NB4 (cell line): ENCODE measurements around the gene RHBDD1.

Source experiments
- DNase-seq: peaks from one replicate; pipeline ENCODE4 v3.0.0; 2010; ENCODE audit warnings: low read depth
- H3K4me3 ChIP-seq: one replicate; pipeline ENCODE4 v1.5.1; 2011; ENCODE audit warnings: mild to moderate bottlenecking, low read depth, low read length, moderate library complexity
- CTCF ChIP-seq: IDR thresholded peaks from one replicate; pipeline ENCODE4 v1.5.1; 2012; ENCODE audit warnings: low read depth, low read length
- MAX ChIP-seq: IDR thresholded peaks from 2 replicates; pipeline ENCODE4 v1.6.1; 2011; ENCODE audit warnings: low read depth, low read length
- MYC ChIP-seq: IDR thresholded peaks from 2 replicates; pipeline ENCODE4 v1.6.1; 2011; ENCODE audit warnings: low read depth, low read length
- POLR2A ChIP-seq: IDR thresholded peaks from 2 replicates; pipeline ENCODE4 v1.6.1; 2011; ENCODE audit warnings: mild to moderate bottlenecking; ENCODE audit not compliant: insufficient read length; ENCODE audit errors: extremely low read depth

Gene RHBDD1

DNA sequence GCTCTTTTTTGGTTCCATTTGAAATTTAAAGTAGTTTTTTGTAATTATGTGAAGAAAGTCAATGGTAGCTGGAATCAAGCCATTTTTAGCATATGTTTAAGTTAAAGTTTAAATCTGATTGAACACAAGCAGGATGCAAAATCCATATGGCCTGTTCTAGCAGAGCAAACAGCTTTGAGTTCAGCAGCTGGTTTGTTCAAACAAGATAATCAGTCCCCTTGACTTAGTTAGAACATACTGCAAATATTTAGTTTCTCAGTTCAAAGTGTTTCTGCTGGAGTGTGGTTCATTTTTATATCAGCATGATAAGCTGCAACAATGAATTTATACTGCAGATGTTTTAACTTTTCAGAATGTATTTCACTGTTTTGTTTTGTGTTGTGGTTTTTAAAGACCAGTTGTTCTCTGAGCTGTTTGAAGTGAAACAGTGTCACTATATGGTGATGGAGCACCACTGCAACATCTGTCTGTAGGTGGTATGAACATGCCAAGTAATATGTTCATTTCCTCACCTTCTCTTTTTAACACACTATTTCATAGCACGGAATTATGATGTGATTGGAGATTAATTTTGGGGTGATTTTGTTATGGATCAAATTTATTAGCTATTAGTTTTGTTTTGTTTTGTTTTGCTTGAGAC lies 202.8 kb downstream of the RHBDD1 start:
- no peak for DNase-seq
- H3K4me3 ChIP-seq: no peak overlapping the region
- no peak for TF ChIP-seq MAX
- no peak for TF ChIP-seq CTCF
- no peak for TF ChIP-seq POLR2A

- TF ChIP-seq MYC: no peak
- TF ChIP-seq POLR2A: no peak
- no peak for TF ChIP-seq MAX
- TF ChIP-seq CTCF: no peak
- no peak overlapping the region for H3K4me3 ChIP-seq
Measured at GRCh38 chr2:227043981-227044380, 208.1 kb downstream of the RHBDD1 start.

More at GRCh38 chr2:227043981-227044380, 208.1 kb downstream of the RHBDD1 start:
- DNase-seq: no peak
